ENCODE measurements around the gene KIAA1217.
A peak's percentile ranks its signal among the peaks of the same experiment; 100 is the strongest.

Gene KIAA1217

GRCh38 chr10:24505759-24506158 is 296.8 kb downstream of the KIAA1217 start:
- intact Hi-C loops (cut with DNase I; ENCODE audit: low total_unique reads), result no loop called here
- no peak for DNase-seq
- Histone ChIP-seq H3K9me3 (no peaks in the 10 kb centered on the region), H3K4me1 (no peaks in the 10 kb centered on the region), H3K4me3 (no peak overlapping the region), H3K36me3 (peaks cover 0 to 18% (median 0%) of the 10 kb centered on the region in 3 donors), H3K27me3 (no peaks in the 10 kb centered on the region), H3K27ac (no peak overlapping the region)
- TF ChIP-seq, protein P1, sequence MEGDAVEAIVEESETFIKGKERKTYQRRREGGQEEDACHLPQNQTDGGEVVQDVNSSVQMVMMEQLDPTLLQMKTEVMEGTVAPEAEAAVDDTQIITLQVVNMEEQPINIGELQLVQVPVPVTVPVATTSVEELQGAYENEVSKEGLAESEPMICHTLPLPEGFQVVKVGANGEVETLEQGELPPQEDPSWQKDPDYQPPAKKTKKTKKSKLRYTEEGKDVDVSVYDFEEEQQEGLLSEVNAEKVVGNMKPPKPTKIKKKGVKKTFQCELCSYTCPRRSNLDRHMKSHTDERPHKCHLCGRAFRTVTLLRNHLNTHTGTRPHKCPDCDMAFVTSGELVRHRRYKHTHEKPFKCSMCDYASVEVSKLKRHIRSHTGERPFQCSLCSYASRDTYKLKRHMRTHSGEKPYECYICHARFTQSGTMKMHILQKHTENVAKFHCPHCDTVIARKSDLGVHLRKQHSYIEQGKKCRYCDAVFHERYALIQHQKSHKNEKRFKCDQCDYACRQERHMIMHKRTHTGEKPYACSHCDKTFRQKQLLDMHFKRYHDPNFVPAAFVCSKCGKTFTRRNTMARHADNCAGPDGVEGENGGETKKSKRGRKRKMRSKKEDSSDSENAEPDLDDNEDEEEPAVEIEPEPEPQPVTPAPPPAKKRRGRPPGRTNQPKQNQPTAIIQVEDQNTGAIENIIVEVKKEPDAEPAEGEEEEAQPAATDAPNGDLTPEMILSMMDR (IDR thresholded peaks at IDR 0.05), result no peak

- no peak overlapping the region for H3K27ac ChIP-seq
- no peak overlapping the region for H3K4me3 ChIP-seq
- no peaks in the 10 kb centered on the region for H3K4me1 ChIP-seq
- intact Hi-C loops (cut with DNase I; ENCODE audit: low total_unique reads), result no loop called here
- no peaks in the 10 kb centered on the region for H3K27me3 ChIP-seq
- TF ChIP-seq, protein P1 (IDR thresholded peaks at IDR 0.05), result no peak
- peaks cover 0 to 13% (median 0%) of the 10 kb centered on the region in 3 donors for H3K36me3 ChIP-seq
- DNase-seq, result no peak
- no peaks in the 10 kb centered on the region for H3K9me3 ChIP-seq
These were observed 304.2 kb downstream of the KIAA1217 start for GRCh38 chr10:24513155-24513554.

- H3K27me3 ChIP-seq, result no peaks in the 10 kb centered on the region
- intact Hi-C loops (cut with DNase I; ENCODE audit: low total_unique reads), result no loop called here
- H3K4me1 ChIP-seq, result peaks cover 0 to 4% (median 1%) of the 10 kb centered on the region in 4 donors
- no peak overlapping the region for H3K4me3 ChIP-seq
- DNase-seq, result no peak
- H3K27ac ChIP-seq, result no peak overlapping the region
- TF ChIP-seq, protein P1 (IDR thresholded peaks at IDR 0.05), result no peak
- peaks cover 0 to 13% (median 0%) of the 10 kb centered on the region in 3 donors for H3K36me3 ChIP-seq
- no peaks in the 10 kb centered on the region for H3K9me3 ChIP-seq
These were observed 306.5 kb downstream of the KIAA1217 start for GRCh38 chr10:24515481-24515880.

DNA sequence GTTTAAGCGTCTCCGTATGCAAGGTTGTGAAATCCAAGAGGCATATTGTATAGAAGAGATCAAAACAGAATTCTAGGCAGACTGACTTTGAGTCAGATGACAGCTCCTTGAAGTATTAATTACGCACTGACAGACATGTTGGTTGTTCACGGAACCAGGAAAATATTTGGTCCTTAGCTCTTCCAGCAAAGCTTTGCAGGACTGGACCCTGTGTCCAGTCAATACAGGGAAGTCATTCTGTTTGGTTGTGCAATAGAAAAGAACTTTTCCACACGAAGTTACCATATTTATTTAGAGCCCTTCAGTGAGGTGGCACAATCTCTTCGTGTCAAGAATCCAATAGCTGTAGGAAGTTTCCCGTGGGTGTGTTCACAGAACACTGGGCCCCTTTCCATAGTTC is 309.5 kb downstream of the KIAA1217 start:
- DNase-seq, result no peak
- intact Hi-C loops (cut with DNase I; ENCODE audit: low total_unique reads), result no loop called here
- Histone ChIP-seq H3K27me3 (no peaks in the 10 kb centered on the region), H3K4me1 (peaks cover 0 to 4% (median 1%) of the 10 kb centered on the region in 4 donors), H3K4me3 (no peak overlapping the region), H3K27ac (no peak overlapping the region), H3K36me3 (peaks cover 0 to 32% (median 0%) of the 10 kb centered on the region in 3 donors), H3K9me3 (no peaks in the 10 kb centered on the region)
- TF ChIP-seq, protein P1 (IDR thresholded peaks at IDR 0.05), result no peak

- H3K4me3 ChIP-seq, result no peak overlapping the region
- TF ChIP-seq, protein P1 (IDR thresholded peaks at IDR 0.05), result peak; percentile 62 to 66
- peaks cover 0 to 35% (median 0%) of the 10 kb centered on the region in 3 donors for H3K36me3 ChIP-seq
- intact Hi-C loops (cut with DNase I; ENCODE audit: low total_unique reads), result no loop called here
- peak in 1 of 2 donors; percentile 37 for DNase-seq
- H3K9me3 ChIP-seq, result no peaks in the 10 kb centered on the region
- H3K27me3 ChIP-seq, result no peaks in the 10 kb centered on the region
- H3K4me1 ChIP-seq, result peaks cover 0 to 4% (median 1%) of the 10 kb centered on the region in 4 donors
- no peak overlapping the region for H3K27ac ChIP-seq
These were observed 310.2 kb downstream of the KIAA1217 start for GRCh38 chr10:24518981-24519597.

All from tibial artery (tissue), 4 donors.